C1 segment of cervical spinal cord (tissue), 14 donors: Measurements from ENCODE around the gene LRP1B.

ENCODE experiments used
- DNase-seq, 14 donors: peaks; one replicate each; lab custom pipeline; 2025; lab: John Stamatoyannopoulos, UW

LRP1B gene

GRCh38 chr2:141151611-141152286 is 979.1 kb downstream of the LRP1B start:
- DNase-seq: no peak

GRCh38 chr2:141142025-141142424 is 988.8 kb downstream of the LRP1B start:
- no peak for DNase-seq

GRCh38 chr2:141137122-141137693 is 993.6 kb downstream of the LRP1B start:
- no peak for DNase-seq

GRCh38 chr2:141133883-141134282 is 996.9 kb downstream of the LRP1B start:
- no peak for DNase-seq

GRCh38 chr2:141125432-141125831 is 1005.4 kb downstream of the LRP1B start:
- no peak for DNase-seq

GRCh38 chr2:141118836-141119235 is 1012.0 kb downstream of the LRP1B start:
- no peak for DNase-seq

GRCh38 chr2:141113301-141113700 is 1017.5 kb downstream of the LRP1B start:
- DNase-seq: no peak

GRCh38 chr2:141109633-141110032 is 1021.2 kb downstream of the LRP1B start:
- DNase-seq: no peak

- DNase-seq: no peak
Measured at GRCh38 chr2:141105763-141106162, 1025.1 kb downstream of the LRP1B start.

GRCh38 chr2:141103216-141103615 is 1027.6 kb downstream of the LRP1B start:
- no peak for DNase-seq

GRCh38 chr2:141079231-141079630 is 1051.6 kb downstream of the LRP1B start:
- DNase-seq: no peak

GRCh38 chr2:141075753-141076152 is 1055.1 kb downstream of the LRP1B start:
- DNase-seq: no peak

- no peak for DNase-seq
Measured at GRCh38 chr2:141068053-141068682, 1062.6 kb downstream of the LRP1B start.

- no peak for DNase-seq
Measured at GRCh38 chr2:141065042-141065441, 1065.8 kb downstream of the LRP1B start.

GRCh38 chr2:141063406-141063805 is 1067.4 kb downstream of the LRP1B start:
- no peak for DNase-seq

GRCh38 chr2:141062443-141062842 is 1068.4 kb downstream of the LRP1B start:
- no peak for DNase-seq

GRCh38 chr2:141062031-141062430 is 1068.8 kb downstream of the LRP1B start:
- DNase-seq: peak in 1 of 14 donors; percentile 3

- DNase-seq: no peak
Measured at GRCh38 chr2:141058556-141058955, 1072.3 kb downstream of the LRP1B start.

- DNase-seq: no peak
Measured at GRCh38 chr2:141055531-141055930, 1075.3 kb downstream of the LRP1B start.

- DNase-seq: peak in 1 of 14 donors; percentile 7
Measured at GRCh38 chr2:141048951-141049350, 1081.9 kb downstream of the LRP1B start.

GRCh38 chr2:141041281-141041680 is 1089.5 kb downstream of the LRP1B start:
- no peak for DNase-seq

GRCh38 chr2:141038341-141038740 is 1092.5 kb downstream of the LRP1B start:
- no peak for DNase-seq

GRCh38 chr2:141037361-141037760 is 1093.5 kb downstream of the LRP1B start:
- no peak for DNase-seq
